PC-9 (cell line): Measurements from ENCODE around the gene ACSS2. TPM values are rescaled to one million over a fixed set of nuclear protein-coding genes. Genes with fewer than 3 reads are reported as not detected.

Source experiments
- BruUV-seq: library from RNA; stranded (reverse); fragments of 400-500 nt; replicated peaks from 2 replicates; lab custom pipeline; 2021; lab: Mats Ljungman, UMichigan
- CTCF ChIA-PET: fragments of 300-600 bp; sonication (Branson Sonifier 250); formaldehyde crosslinking; loops from one replicate; lab custom pipeline; 2022; ENCODE audit warnings: antibody characterized with exemption; lab: Charles Lee
- POLR2A ChIA-PET: fragments of 300-600 bp; sonication (Branson Sonifier 250); formaldehyde crosslinking; loops from one replicate; lab custom pipeline; 2022; ENCODE audit warnings: antibody characterized with exemption; ENCODE audit not compliant: unreplicated experiment; lab: Charles Lee
- DNase-seq, 2 experiments: peaks; one replicate each; pipeline versions ENCODE4 v3.0.0 to v3.0.0-alpha.2; 2015 to 2022; ENCODE audit warnings: mixed read lengths in 1 of 2
- H2AFZ ChIP-seq: fragments of 200-600 bp; sonication (generic); 2 replicates; pipeline ENCODE4 v1.8.1; 2017; ENCODE audit warnings: antibody characterized with exemption
- H3F3A ChIP-seq: fragments of 200-600 bp; sonication (generic); 2 replicates; pipeline ENCODE4 v1.8.1; 2017; ENCODE audit warnings: antibody characterized with exemption, mild to moderate bottlenecking, low read depth; ENCODE audit not compliant: insufficient read depth
- H3K27ac ChIP-seq: fragments of 200-600 bp; sonication (generic); 2 replicates; pipeline ENCODE4 v1.6.1; 2016; ENCODE audit warnings: mixed run types
- H3K27me3 ChIP-seq: fragments of 200-600 bp; sonication (generic); 2 replicates; pipeline ENCODE4 v1.6.1; 2016; ENCODE audit warnings: low read depth, mixed run types; ENCODE audit not compliant: insufficient read depth
- H3K36me3 ChIP-seq: fragments of 200-600 bp; sonication (generic); 2 replicates; pipeline ENCODE4 v1.6.1; 2016; ENCODE audit warnings: low read depth, mixed run types
- H3K4me1 ChIP-seq: fragments of 200-600 bp; sonication (generic); replicated peaks from 2 replicates; pipeline ENCODE4 v1.6.1; 2016; ENCODE audit warnings: mixed run types; ENCODE audit not compliant: insufficient read depth
- H3K4me2 ChIP-seq: fragments of 200-600 bp; sonication (generic); 2 replicates; pipeline ENCODE4 v1.6.1; 2017; ENCODE audit warnings: mixed run types
- H3K4me3 ChIP-seq: fragments of 200-600 bp; sonication (generic); 2 replicates; pipeline ENCODE4 v1.6.1; 2016; ENCODE audit warnings: mixed run types
- H3K79me2 ChIP-seq: fragments of 200-600 bp; sonication (generic); 2 replicates; pipeline ENCODE4 v1.6.1; 2017; ENCODE audit warnings: low read depth, mixed run types
- H3K9me2 ChIP-seq: fragments of 200-600 bp; sonication (generic); 2 replicates; pipeline ENCODE4 v1.8.1; 2017; ENCODE audit warnings: mild to moderate bottlenecking; ENCODE audit not compliant: insufficient read depth
- H3K9me3 ChIP-seq: fragments of 200-600 bp; sonication (generic); 2 replicates; pipeline ENCODE4 v1.8.1; 2016; ENCODE audit warnings: low read depth; ENCODE audit not compliant: insufficient read depth
- H4K20me1 ChIP-seq: fragments of 200-600 bp; sonication (generic); 2 replicates; pipeline ENCODE4 v1.8.1; 2017; ENCODE audit not compliant: insufficient read depth
- CTCF ChIP-seq: fragments of 200-600 bp; sonication (generic); conservative IDR thresholded peaks from 2 replicates; pipeline ENCODE4 v1.6.1; 2017; ENCODE audit warnings: mixed run types, antibody characterized with exemption, mild to moderate bottlenecking, moderate library complexity
- EZH2 ChIP-seq: fragments of 200-600 bp; sonication (generic); IDR thresholded peaks from 2 replicates; pipeline ENCODE4 v1.8.0; 2017; ENCODE audit warnings: antibody characterized with exemption, low read depth
- intact Hi-C: fragments of 100-400 bp; cut with micrococcal nuclease; formaldehyde crosslinking; loops from one replicate; pipeline ENCODE4 v1.10.0; 2022; ENCODE audit not compliant: unreplicated experiment
- total RNA-seq: library from RNA; stranded (reverse); gene quantifications from 2 replicates; pipeline ENCODE4 v1.2.3, GENCODE V29; 2021

Gene ACSS2
- total RNA-seq, 1 experiment from 2014 or later, result 108 TPM

- no peaks in the 10 kb centered on the region for H3K9me2 ChIP-seq
- ChIA-PET POLR2A (interaction anchor here (0.6 to 0.7 kb wide), 3 partner anchors 183 to 630 kb away, joined by 5 to 6 read pairs (median 6); no protein-coding TSS in a partner anchor), CTCF (interaction anchor here (0.7 kb wide), 1 partner anchor 453 kb away, joined by 3 read pairs; no protein-coding TSS in a partner anchor)
- H3K36me3 ChIP-seq, result no peaks in the 10 kb centered on the region
- H3F3A ChIP-seq, result peaks cover 2% of the 10 kb centered on the region; the same call in 1 of the 2 replicates
- H3K27ac ChIP-seq, result no peak overlapping the region
- no peaks in the 10 kb centered on the region for H3K9me3 ChIP-seq
- no peaks in the 10 kb centered on the region for H4K20me1 ChIP-seq
- BruUV-seq, result no TSS peak
- no peak overlapping the region for H2AFZ ChIP-seq
- intact Hi-C loops, result loop anchor here (1.0 to 10.0 kb wide), 6 partner anchors 38 to 620 kb away; partner anchors contain the start of genes CEP250, GGT7, GSS and MYH7B
- peak; percentile 72 for TF ChIP-seq CTCF
- TF ChIP-seq EZH2, result no peak
- no peak overlapping the region for H3K4me3 ChIP-seq
- peak; percentile 10 to 52 for DNase-seq
- no peaks in the 10 kb centered on the region for H3K4me1 ChIP-seq
- peak overlapping the region; percentile 65 for H3K4me2 ChIP-seq
- no peaks in the 10 kb centered on the region for H3K79me2 ChIP-seq
- H3K27me3 ChIP-seq, result no peaks in the 10 kb centered on the region
Observed at GRCh38 chr20:34834459-34834893, 41.9 kb upstream of the ACSS2 start.

- Histone ChIP-seq H3K9me2 (no peaks in the 10 kb centered on the region), H3K4me3 (no peak overlapping the region), H3K27ac (no peak overlapping the region), H3F3A (no peaks in the 10 kb centered on the region), H3K79me2 (no peaks in the 10 kb centered on the region), H2AFZ (no peak overlapping the region), H3K9me3 (no peaks in the 10 kb centered on the region), H4K20me1 (no peaks in the 10 kb centered on the region), H3K4me1 (no peaks in the 10 kb centered on the region), H3K27me3 (no peaks in the 10 kb centered on the region), H3K36me3 (no peaks in the 10 kb centered on the region), H3K4me2 (no peak overlapping the region)
- BruUV-seq, result no TSS peak
- CTCF ChIA-PET, result no interaction called here
- POLR2A ChIA-PET, result no interaction called here
- no peak for DNase-seq
- TF ChIP-seq EZH2, result no peak
- intact Hi-C loops, result no loop called here
Observed at GRCh38 chr20:34842143-34842542, 34.3 kb upstream of the ACSS2 start.

GRCh38 chr20:34843421-34843820 lies 33.0 kb upstream of the ACSS2 start:
- no TSS peak for BruUV-seq
- Histone ChIP-seq H3K9me3 (no peaks in the 10 kb centered on the region), H3K27ac (no peak overlapping the region), H3K4me3 (no peak overlapping the region), H3K4me2 (no peak overlapping the region), H2AFZ (no peak overlapping the region), H4K20me1 (no peaks in the 10 kb centered on the region), H3K36me3 (no peaks in the 10 kb centered on the region), H3F3A (no peaks in the 10 kb centered on the region), H3K27me3 (no peaks in the 10 kb centered on the region), H3K4me1 (no peaks in the 10 kb centered on the region), H3K79me2 (no peaks in the 10 kb centered on the region), H3K9me2 (no peaks in the 10 kb centered on the region)
- no peak for DNase-seq
- CTCF ChIA-PET, result interaction anchor here (0.6 kb wide), 1 partner anchor 59 kb away, joined by 3 read pairs; no protein-coding TSS in a partner anchor
- intact Hi-C loops, result no loop called here
- POLR2A ChIA-PET, result interaction anchor here (0.7 kb wide), 1 partner anchor 372 kb away, joined by 3 read pairs; no protein-coding TSS in a partner anchor
- TF ChIP-seq CTCF, result no peak
- TF ChIP-seq EZH2, result no peak
